ENCODE measurements around the gene ABLIM2.

The ABLIM2 gene

GRCh38 chr4:8047837-8048678, 110.6 kb downstream of the ABLIM2 start:
- DNase-seq (ENCODE audit: low read depth) = no peak

DNA sequence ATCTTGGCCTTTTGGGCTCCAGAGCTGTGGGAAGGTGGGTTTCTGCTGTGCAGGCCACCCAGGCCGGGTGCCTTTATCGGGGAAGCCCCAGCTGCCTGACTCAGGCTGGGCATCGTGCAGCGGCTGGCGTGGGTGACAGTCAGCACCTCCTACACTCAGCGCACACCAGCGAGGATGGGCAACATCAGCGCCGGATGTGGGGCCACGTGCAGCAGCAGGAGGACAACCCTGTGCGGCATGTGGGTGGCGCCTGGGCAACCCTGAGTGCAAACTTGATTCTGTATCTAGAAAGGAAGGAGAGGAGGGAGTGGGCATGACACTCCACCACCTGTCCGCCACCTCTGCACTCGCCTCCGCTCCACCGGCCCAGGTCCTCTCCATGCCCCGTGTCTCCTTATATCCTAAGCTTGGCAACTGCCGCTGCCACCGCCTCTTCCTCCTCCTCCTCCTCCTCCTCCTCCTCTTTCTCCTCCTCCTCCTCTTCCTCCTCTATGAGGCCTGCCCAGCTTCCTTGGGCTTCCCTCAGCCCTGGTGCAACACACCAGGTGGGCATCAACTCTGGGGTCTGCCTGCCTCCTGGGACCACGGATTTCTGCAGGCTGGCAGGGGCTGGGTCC, 111.6 kb downstream of the ABLIM2 start:
- DNase-seq (ENCODE audit: low read depth) = no peak

DNA sequence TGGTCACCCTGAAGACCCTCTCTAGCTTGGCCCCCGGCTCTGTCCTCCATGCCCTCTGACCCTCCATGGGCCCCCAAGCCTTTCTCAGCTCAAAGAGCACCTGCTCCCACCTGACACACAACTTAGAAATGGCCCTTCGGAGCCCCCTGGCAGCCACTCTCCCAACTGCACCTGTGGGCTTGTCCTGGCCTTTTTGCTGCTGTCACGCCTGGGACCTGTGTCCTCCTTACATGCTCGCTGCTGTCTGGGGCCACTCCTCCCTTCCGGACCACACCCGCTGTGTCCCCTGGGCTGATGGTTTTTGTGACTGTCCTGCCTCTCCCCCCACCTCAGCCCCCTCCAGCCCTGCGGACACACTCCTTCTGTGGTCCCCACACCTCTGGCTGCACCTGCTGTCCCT, 112.7 kb downstream of the ABLIM2 start:
- no peak for DNase-seq (ENCODE audit: low read depth)

GRCh38 chr4:8044699-8045098, 113.9 kb downstream of the ABLIM2 start:
- no peak for DNase-seq (ENCODE audit: low read depth)

DNA sequence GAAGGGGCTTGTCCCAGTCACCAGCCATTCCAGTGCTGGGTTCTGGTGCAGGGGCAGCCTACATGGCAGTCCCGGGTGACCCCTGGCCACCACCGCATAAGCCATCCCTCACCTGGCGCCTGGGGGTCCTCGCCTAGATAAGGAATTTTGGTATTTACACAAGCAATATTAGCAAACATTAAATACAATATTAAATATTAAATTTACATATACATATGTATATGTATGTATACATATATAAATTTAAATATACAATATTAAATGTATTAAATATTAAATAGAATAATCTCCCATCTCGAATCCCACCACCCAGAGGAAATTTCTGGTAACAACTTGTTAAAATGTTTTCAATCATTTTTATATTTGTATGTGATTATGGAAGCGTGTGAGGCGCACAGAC, 114.4 kb downstream of the ABLIM2 start:
- DNase-seq (ENCODE audit: low read depth) = no peak

GRCh38 chr4:8043596-8043995, 115.0 kb downstream of the ABLIM2 start:
- no peak for DNase-seq (ENCODE audit: low read depth)

DNA sequence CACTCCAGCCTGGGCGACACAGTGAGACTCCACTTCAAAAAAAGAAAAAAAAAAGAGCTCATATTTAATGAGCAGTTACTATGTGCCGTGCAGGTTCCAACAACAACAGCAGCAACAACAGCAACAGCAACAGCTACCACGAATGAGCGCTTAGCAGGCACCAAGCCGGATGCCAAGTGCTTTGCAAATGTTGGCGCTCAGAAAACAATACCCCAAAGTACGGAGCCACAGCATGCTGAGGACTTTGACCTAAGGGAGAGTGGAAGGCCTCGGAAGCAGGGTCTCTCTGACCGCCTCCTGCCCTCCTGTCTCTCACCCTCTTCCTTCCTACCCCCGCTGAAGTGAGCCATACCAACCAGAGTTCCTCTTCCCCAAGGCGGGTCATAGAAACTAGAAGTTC, 116.7 kb downstream of the ABLIM2 start:
- no peak for DNase-seq (ENCODE audit: low read depth)

- no peak for DNase-seq (ENCODE audit: low read depth)
These were observed 117.4 kb downstream of the ABLIM2 start for GRCh38 chr4:8041172-8041571.

DNA sequence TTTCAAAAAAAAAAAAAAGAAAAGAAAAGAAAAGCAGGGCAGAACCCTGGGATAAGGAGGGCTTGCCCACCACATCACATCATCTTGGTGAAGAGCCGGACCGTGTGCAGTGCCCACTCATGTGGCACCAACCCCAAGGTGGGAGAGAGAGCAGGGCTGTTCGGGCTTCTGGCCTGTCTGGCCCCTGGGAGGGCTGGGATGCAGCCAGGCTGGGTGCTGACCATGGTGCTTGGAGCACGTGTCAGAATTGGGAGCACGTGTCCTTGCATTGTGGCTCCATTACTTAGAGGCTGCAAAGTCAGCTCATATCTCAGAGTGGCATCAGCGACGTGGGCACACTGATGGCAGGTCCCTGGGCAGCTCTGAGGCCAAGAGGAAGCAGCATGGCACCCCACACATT, 118.0 kb downstream of the ABLIM2 start:
- DNase-seq (ENCODE audit: low read depth) = no peak

DNA sequence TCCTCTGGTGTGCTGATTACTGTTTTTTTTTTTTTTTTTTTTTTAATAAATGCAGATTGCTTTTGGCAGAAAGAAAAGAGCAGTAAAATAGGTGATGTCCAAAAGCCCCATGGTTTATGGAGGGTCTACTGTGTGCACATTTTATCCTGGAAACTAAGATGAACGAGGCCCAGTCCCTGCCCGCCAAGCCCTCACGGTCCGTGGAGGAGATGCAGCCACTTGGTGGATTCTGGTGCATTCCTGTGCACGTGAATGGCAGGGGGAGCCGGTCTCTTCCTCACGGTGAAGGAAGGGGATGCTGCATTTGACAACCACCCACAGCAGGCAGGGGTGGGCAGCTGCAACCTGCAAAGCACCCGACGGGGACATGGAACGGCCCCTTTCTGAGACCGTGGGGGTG, 118.8 kb downstream of the ABLIM2 start:
- DNase-seq (ENCODE audit: low read depth) = no peak

DNA sequence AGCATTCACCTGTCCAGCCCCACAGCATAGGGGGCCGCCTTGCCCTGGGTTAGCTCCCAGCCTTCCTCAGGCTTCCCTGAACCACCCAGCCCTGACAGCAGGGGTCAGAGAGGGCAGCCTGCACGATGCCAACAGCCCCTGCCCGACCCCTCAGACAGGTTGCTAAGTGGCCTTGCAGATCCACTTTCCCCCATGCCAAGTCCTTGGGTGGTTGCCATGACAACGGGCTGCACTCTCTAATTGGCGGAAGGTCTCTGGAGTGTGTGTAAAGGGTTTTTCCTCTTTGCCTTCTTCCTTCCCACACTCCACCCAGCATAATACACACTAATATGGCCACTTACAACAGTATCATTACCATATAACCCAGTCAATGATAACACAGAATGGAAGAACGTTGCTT, 119.3 kb downstream of the ABLIM2 start:
- DNase-seq (ENCODE audit: low read depth) = no peak

GRCh38 chr4:8038719-8039251, 119.8 kb downstream of the ABLIM2 start:
- DNase-seq (ENCODE audit: low read depth) = no peak

DNA sequence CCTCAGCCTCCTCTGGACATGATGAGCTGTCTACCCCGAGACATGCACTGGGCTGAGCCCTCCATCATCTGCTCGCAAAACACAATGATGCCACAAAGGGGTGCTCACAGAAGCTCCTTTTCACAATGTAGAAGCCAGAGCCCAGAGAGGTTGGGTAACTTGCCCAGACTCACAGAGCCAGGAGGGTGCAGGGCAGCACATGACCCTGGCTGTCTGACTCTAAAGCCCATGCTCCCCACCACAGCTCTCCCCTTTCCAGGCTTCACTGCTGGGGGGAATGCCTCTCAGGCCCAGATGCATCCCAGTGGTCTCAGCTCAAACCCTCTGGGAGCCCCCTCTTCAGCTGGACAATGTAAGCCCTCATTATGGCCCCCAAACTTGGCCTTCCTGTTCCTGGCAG, 120.5 kb downstream of the ABLIM2 start:
- DNase-seq (ENCODE audit: low read depth) = no peak

- DNase-seq (ENCODE audit: low read depth) = no peak
These were observed 121.4 kb downstream of the ABLIM2 start for GRCh38 chr4:8037150-8037769.

DNA sequence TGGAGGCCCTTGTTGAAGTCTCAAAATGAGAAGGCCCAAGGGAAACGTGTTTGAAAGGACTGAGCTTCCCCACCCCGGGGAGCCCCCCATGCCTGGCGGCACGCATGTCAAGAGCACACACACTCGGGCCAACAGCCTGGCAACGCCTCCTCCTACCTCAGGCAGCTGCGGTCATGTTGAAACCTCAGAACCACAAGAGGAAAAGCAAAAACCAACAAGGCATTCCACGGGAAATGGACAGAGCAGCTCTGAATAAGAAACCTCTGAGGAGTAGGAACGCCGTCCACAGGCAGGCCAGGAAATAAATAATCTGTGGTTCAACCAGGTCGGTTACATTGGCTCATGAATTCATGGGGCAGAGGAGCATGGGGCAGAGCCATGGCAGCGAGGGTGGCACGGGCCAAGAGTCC, 123.2 kb downstream of the ABLIM2 start:
- no peak for DNase-seq (ENCODE audit: low read depth)

- no peak for DNase-seq (ENCODE audit: low read depth)
These were observed 124.6 kb downstream of the ABLIM2 start for GRCh38 chr4:8033829-8034528.

DNA sequence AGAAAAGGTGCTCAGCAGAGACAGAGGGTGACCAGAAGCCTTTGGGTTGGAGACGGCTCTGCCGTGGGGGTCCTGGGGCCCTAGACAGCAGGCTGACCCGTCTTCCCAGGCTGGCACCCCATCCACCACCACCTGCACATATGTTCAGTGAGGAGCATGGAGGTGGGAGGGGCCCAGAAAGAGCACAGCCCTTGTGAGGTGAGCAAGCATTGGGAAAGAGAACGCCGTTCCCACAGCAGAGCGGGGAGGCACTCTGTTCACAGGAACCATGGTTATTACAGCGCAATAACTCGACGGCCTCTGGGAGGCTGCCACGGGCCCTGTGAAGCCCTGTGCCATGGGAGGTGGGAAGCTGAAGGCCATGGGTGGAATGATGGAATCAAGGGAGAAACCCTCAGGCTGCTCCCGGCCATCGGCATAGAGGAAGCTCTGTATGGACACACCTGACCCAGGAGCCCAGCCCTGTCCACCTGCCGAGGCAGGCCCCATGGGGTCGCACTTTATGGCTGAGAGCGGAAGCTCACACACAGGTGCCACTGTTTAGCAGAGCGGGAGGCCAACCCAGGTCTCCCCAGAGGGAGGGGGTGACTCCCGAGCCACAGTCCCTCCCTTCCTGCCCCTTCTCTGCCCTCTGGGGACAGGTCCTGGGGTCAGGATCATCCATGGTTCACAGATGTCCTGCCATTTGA, 125.4 kb downstream of the ABLIM2 start:
- DNase-seq (ENCODE audit: low read depth) = no peak

- no peak for DNase-seq (ENCODE audit: low read depth)
These were observed 126.2 kb downstream of the ABLIM2 start for GRCh38 chr4:8032381-8032780.

GRCh38 chr4:8030121-8030781, 128.4 kb downstream of the ABLIM2 start:
- DNase-seq (ENCODE audit: low read depth) = no peak

- no peak for DNase-seq (ENCODE audit: low read depth)
These were observed 128.9 kb downstream of the ABLIM2 start for GRCh38 chr4:8029689-8030088.

DNA sequence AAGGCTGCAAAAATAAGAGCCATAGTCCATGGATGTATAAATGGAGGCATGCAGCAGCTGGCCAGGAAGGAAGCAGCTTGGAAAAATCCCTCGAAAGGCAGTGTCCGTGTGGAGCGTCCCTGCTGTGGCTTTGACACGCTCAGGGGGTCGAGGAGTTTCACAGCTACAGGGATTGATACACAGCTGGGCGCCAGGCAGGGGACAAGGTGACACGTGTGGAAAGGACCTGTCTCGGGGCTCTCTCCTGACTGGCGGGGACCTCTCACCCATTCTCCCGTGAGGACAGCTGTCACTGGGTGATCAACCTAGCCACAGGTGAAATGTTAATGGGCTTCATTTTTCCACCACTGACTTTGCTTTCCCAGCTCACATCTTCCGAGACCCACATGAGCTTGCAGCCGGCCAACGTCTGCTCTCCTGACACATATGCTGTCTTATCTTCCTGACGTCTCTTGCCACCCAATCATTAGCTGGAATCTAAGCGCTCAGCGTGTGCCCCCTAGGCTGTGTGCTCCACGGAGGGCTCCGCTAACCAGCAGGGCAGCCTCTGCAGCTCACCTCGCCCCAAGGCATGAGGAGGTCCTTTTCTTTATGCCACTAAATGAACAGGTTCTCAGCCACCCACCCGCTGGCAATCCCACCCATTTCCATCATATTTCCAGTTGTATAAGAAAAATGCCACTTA, 129.6 kb downstream of the ABLIM2 start:
- DNase-seq (ENCODE audit: low read depth) = no peak
